ENCODE results near the gene CD226.

- TF ChIP-seq POLR2A (IDR thresholded peaks at IDR 0.05) (no peak), CTCF (IDR thresholded peaks at IDR 0.05) (no peak)
These were observed 6.5 kb downstream of the CD226 start for GRCh38 chr18:69941183-69941582.
